Thoracic aorta (tissue), 2 donors: Measurements from ENCODE around the gene SEMA3G. TPM values are rescaled to one million over a fixed set of nuclear protein-coding genes. Genes with fewer than 3 reads are reported as not detected.

ENCODE experiments used
- ATAC-seq: fragments of 150-250 bp; one replicate; pipeline ENCODE4 v1.8.0; 2017; ENCODE audit warnings: low read depth; ENCODE audit not compliant: insufficient number of reproducible peaks, low FRiP score
- DNase-seq: peaks from one replicate; pipeline ENCODE4 v3.0.0-alpha.2; 2020; ENCODE audit warnings: low spot score
- H3K27ac ChIP-seq, 2 donors: fragments of 200-600 bp; sonication (generic); 1 replicate in 1 of 2; 2 replicates in 1 of 2; pipeline ENCODE4 v1.5.1; 2016; ENCODE audit warnings: mild to moderate bottlenecking in 2 of 2, moderate library complexity in 2 of 2
- H3K27me3 ChIP-seq: fragments of 200-600 bp; sonication (generic); replicated peaks from 2 replicates; pipeline ENCODE4 v1.6.0; 2016; ENCODE audit warnings: mild to moderate bottlenecking; ENCODE audit not compliant: insufficient read depth
- H3K36me3 ChIP-seq: fragments of 200-600 bp; sonication (generic); one replicate; pipeline ENCODE4 v1.5.1; 2016
- H3K4me1 ChIP-seq, 2 donors: fragments of 200-600 bp; sonication (generic); 1 replicate in 1 of 2; 2 replicates in 1 of 2; pipeline versions ENCODE4 v1.5.1 to v1.6.0; 2016; ENCODE audit warnings: low read depth in 2 of 2, mild to moderate bottlenecking in 1 of 2; ENCODE audit not compliant: control insufficient read depth in 1 of 2
- H3K4me3 ChIP-seq: fragments of 200-600 bp; sonication (generic); 2 replicates; pipeline ENCODE4 v1.5.1; 2016; ENCODE audit warnings: mild to moderate bottlenecking
- H3K9me3 ChIP-seq: fragments of 200-600 bp; sonication (generic); 2 replicates; pipeline ENCODE4 v1.5.1; 2016
- total RNA-seq, 2 donors: library from RNA; depleted of rRNA; stranded (reverse); fragments of >200 nt; gene quantifications; one replicate each; pipeline versions ENCODE4 v1.1.0 to v1.2.3, GENCODE V29; 2016
- TF ChIP-seq, protein P1 (sequence below): fragments of 200-600 bp; sonication (generic); IDR thresholded peaks from one replicate; pipeline ENCODE4 v1.5.1; 2019; ENCODE audit warnings: antibody characterized with exemption

SEMA3G gene
- total RNA-seq, 2 donors from 2014 or later: 16.8 to 18.1 TPM

DNA sequence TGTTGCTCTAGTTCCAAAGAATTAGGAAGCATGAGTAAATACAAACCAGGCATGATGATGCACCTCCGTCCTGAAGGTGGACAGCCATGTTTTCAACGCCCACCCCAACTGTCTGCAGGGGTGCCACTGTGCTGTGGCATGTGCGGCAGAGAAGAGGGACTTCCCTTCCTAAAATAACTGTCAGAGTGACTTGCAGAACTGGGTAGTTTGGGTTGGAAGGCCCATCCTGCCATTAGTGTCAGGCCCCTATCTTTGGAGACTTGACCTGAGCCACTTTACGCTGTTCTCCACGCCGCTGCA, 32.8 kb upstream of the SEMA3G start:
- H3K36me3 ChIP-seq: peaks cover 89% of the 10 kb centered on the region
- H3K27me3 ChIP-seq: no peaks in the 10 kb centered on the region
- ATAC-seq (no peak), DNase-seq (no peak)
- H3K4me3 ChIP-seq: no peak overlapping the region
- H3K4me1 ChIP-seq: peaks cover 0 to 4% of the 10 kb centered on the region in 2 donors
- H3K9me3 ChIP-seq: no peaks in the 10 kb centered on the region
- H3K27ac ChIP-seq: no peak overlapping the region
- TF ChIP-seq, protein P1, sequence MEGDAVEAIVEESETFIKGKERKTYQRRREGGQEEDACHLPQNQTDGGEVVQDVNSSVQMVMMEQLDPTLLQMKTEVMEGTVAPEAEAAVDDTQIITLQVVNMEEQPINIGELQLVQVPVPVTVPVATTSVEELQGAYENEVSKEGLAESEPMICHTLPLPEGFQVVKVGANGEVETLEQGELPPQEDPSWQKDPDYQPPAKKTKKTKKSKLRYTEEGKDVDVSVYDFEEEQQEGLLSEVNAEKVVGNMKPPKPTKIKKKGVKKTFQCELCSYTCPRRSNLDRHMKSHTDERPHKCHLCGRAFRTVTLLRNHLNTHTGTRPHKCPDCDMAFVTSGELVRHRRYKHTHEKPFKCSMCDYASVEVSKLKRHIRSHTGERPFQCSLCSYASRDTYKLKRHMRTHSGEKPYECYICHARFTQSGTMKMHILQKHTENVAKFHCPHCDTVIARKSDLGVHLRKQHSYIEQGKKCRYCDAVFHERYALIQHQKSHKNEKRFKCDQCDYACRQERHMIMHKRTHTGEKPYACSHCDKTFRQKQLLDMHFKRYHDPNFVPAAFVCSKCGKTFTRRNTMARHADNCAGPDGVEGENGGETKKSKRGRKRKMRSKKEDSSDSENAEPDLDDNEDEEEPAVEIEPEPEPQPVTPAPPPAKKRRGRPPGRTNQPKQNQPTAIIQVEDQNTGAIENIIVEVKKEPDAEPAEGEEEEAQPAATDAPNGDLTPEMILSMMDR: no peak

DNA sequence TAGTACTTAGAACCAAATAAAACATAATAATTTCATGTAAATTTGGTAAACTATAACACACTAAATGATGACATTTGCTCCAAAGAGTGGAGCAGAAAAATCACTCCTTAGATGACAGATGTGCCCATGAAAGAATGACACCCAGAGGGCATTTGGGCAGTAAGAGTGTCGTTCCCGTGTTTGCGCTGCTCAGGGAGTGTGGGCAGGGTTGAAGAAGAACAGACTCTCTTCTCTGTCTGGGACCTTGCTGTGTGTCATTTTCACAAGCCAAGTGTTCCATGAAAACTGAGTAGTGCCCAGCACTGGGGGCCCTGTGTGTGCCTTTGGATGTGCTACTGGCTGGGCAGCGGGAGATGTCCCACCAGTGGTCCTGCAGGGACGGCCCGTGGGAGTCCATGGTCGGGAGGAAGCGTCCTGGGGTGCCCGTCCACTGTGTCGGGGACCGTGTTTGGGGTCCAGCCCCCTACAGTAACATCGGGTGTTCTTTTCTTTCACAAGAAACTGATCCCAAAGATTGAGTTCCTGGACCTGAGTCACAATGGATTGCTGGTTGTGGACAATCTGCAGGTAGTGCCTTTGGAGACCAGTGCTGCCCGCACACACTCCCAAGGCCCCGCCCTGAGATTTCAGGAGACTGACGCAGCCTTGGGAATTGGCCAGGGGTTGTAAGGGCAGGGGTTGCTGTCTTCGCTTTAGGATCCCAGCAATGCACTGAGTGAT, 32.3 kb upstream of the SEMA3G start:
- H3K27ac ChIP-seq: no peak overlapping the region
- H3K36me3 ChIP-seq: peaks cover 89% of the 10 kb centered on the region
- TF ChIP-seq, protein P1: no peak
- no peaks in the 10 kb centered on the region for H3K27me3 ChIP-seq
- H3K9me3 ChIP-seq: no peaks in the 10 kb centered on the region
- H3K4me1 ChIP-seq: no peaks in the 10 kb centered on the region
- no peak for ATAC-seq
- H3K4me3 ChIP-seq: no peak overlapping the region
- DNase-seq: no peak

DNA sequence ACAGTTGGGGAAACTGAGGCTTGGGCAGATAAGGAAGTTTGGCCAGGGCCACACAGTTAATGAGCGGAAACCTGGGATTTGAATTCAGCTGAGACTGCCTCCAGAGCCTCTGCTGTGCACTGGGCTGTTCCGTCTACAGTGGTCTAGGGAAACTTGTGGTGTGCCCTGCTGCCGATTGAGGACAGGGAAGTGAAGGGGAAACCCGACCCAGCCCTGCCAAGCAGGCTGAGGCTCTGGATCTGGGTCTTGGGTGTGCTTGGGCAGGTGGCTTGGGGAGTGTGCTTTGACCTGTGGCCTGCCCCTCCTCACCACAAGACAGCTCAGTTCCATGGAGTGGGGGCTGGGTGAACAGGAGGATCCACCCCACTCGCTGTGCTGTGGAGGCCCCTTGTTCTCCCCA, 28.1 kb upstream of the SEMA3G start:
- TF ChIP-seq, protein P1: no peak
- H3K4me3 ChIP-seq: no peak overlapping the region
- H3K4me1 ChIP-seq: peaks cover 0 to 4% of the 10 kb centered on the region in 2 donors
- DNase-seq: no peak
- no peaks in the 10 kb centered on the region for H3K9me3 ChIP-seq
- no peaks in the 10 kb centered on the region for H3K27me3 ChIP-seq
- no peak overlapping the region for H3K27ac ChIP-seq
- ATAC-seq: no peak
- H3K36me3 ChIP-seq: peaks cover 52% of the 10 kb centered on the region

DNA sequence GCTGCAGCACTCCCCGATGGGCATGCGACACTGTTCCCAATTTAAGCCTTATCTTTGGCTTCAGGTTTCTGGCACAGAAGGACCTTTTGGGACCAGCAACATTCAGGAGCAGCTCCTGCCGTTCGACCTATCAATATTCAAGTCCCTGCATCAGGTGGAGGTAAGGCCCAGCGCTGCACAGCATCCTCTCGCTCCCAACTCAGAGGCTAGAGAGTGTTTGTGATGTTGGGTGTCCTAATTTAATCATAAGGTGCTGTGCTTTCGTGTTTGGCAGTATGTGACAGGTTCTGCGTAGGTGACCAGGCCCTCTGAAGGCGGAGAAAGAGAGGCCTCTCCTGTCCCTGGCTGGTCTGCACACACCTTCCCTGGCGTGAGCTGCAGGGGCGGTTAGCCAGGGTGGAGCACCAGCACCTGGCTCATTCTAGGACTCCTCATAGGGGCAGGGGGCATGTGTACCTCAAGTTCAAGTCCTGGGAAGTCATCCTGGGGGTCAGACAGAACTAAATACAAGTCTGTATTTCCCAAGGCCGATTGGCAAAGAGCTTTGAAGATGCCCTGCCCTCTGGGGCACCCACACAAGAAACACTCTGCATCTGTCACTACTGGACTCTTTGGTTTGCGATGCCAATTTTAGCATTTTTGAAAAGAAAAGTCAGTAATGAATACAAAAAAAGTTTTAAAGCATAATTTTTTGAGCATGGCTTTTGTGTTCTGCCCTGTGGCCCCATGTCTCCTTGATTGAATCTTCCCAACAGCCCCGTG, 27.5 kb upstream of the SEMA3G start:
- Histone ChIP-seq H3K9me3 (no peaks in the 10 kb centered on the region), H3K27ac (no peak overlapping the region), H3K4me3 (no peak overlapping the region), H3K4me1 (peaks cover 0 to 4% of the 10 kb centered on the region in 2 donors), H3K36me3 (peaks cover 47% of the 10 kb centered on the region), H3K27me3 (no peaks in the 10 kb centered on the region)
- ATAC-seq: no peak
- TF ChIP-seq, protein P1: no peak
- DNase-seq: no peak

DNA sequence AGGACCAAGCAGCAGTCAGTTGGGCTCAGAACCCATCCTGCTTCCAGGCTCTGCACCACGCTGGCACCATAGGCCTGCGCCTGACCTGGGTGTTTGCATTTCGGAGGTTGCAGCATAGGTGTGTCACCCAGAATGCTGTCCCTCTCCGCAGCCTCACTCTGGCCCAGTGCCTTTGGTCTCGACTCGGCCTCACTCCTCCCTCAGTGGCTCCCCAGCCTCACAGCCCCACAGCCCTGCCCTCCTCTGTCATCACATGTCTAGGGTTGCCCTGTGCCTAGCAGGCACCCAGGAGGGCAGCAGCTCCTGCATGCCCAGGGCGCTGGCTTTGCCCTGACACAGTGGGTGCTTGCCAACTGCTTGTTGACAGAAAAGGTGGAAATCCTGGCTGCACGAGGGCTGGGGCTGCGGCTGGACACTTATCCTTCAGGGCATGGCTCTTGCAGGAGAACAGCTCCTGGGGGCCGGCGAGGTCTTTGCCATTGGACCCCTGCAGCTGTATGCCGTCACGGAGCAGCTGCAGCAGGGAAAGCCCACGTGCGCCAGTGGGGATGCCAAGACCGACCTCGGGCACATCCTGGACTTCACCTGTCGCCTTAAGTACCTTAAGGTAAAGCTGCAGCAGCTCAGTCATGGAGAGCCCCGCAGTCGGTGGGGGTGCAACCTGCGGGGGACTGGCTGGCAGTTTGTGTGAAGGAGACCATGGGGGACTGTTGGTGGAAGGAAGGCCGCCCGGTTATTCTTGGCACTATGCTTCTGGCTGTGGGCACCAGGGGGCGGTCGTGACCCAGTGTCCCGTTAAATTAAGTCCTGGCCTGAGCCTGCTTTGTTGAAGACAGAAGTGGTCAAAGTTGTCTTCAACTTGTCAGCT, 26.7 kb upstream of the SEMA3G start:
- DNase-seq: no peak
- TF ChIP-seq, protein P1: peak; percentile 68
- no peak overlapping the region for H3K4me3 ChIP-seq
- peaks cover 38% of the 10 kb centered on the region for H3K36me3 ChIP-seq
- no peak for ATAC-seq
- H3K27me3 ChIP-seq: no peaks in the 10 kb centered on the region
- H3K4me1 ChIP-seq: peaks cover 0 to 4% of the 10 kb centered on the region in 2 donors
- no peaks in the 10 kb centered on the region for H3K9me3 ChIP-seq
- H3K27ac ChIP-seq: no peak overlapping the region
